Hepatocyte (in vitro differentiated cells): ENCODE results near the gene ZBTB43.

Experiments used
- EZH2 ChIP-seq: fragments of 200-600 bp; sonication (generic); IDR thresholded peaks from 2 replicates; pipeline ENCODE4 v1.6.1; 2016; ENCODE audit warnings: antibody characterized with exemption, mild to moderate bottlenecking, borderline replicate concordance
- EZH2phosphoT487 ChIP-seq: fragments of 200-600 bp; sonication (generic); IDR thresholded peaks from one replicate; pipeline ENCODE4 v1.6.1; 2018; ENCODE audit warnings: antibody characterized with exemption, mild to moderate bottlenecking, low read depth, moderate library complexity; ENCODE audit not compliant: unreplicated experiment, severe bottlenecking

GRCh38 chr9:126838895-126839294 is 34.1 kb downstream of the ZBTB43 start:
- TF ChIP-seq EZH2 (no peak), EZH2phosphoT487 (no peak)
